GM12878 (cell line): ENCODE results near the gene CRYAB. TPM values are rescaled to one million over a fixed set of nuclear protein-coding genes. Genes with fewer than 3 reads are reported as not detected.

Experiments
- ATAC-seq: fragments of 200-7000 bp; cut with Tn5 transposase; 3 replicates; pipeline ENCODE4 v1.9.1; 2020; ENCODE audit warnings: mild to moderate bottlenecking, moderate library complexity
- BruUV-seq: library from RNA; stranded (reverse); fragments of 400-500 nt; replicated peaks from 2 replicates; lab custom pipeline; 2021; lab: Mats Ljungman, UMichigan
- CTCF ChIA-PET: fragments of 300-600 bp; sonication (Branson Sonifier 250); formaldehyde crosslinking; extraction: SDS; loops from one replicate; lab custom pipeline; 2021; ENCODE audit warnings: inconsistent platforms; lab: Yijun Ruan, JAX
- POLR2A ChIA-PET: fragments of 350-600 bp; formaldehyde crosslinking; extraction: SDS; loops from one replicate; lab custom pipeline; 2021; ENCODE audit warnings: inconsistent platforms; lab: Charles Lee
- RAD21 ChIA-PET: fragments of 300-600 bp; sonication (Branson Sonifier 250); formaldehyde crosslinking; loops from one replicate; lab custom pipeline; 2023; ENCODE audit warnings: antibody characterized with exemption; ENCODE audit not compliant: unreplicated experiment; lab: Charles Lee
- SMC1A ChIA-PET: fragments of 300-600 bp; sonication (Branson Sonifier 250); formaldehyde crosslinking; loops from one replicate; lab custom pipeline; 2023; ENCODE audit not compliant: unreplicated experiment, uncharacterized antibody; lab: Charles Lee
- DNase-seq: peaks from one replicate; pipeline ENCODE4 v3.0.0-alpha.2; 2011; ENCODE audit warnings: low read depth, low spot score
- FAIRE-seq: peaks from 3 replicates; lab custom pipeline; 2011; peaks lifted over from hg19 to GRCh38; lab: Jason Lieb, UNC
- H2AFZ ChIP-seq: 2 replicates; pipeline ENCODE4 v1.6.0; 2011; ENCODE audit warnings: low read depth, low read length, control low read depth; ENCODE audit not compliant: control insufficient read depth
- H3K27ac ChIP-seq: 2 replicates; pipeline ENCODE4 v1.5.1; 2011; ENCODE audit warnings: control low read depth; ENCODE audit not compliant: control insufficient read depth, insufficient read depth
- H3K27me3 ChIP-seq, 2 experiments: replicated peaks in 1 of 2; 2 replicates each; pipeline versions ENCODE4 v1.6.0 to v1.6.1; 2011; ENCODE audit warnings: low read length in 1 of 2; ENCODE audit not compliant: control insufficient read depth in 2 of 2, insufficient read depth in 2 of 2
- H3K36me3 ChIP-seq, 2 experiments: 2 replicates each; pipeline ENCODE4 v1.5.1; 2011; ENCODE audit warnings: low read length in 1 of 2; ENCODE audit not compliant: control insufficient read depth in 2 of 2, insufficient read depth in 2 of 2
- H3K4me1 ChIP-seq: 2 replicates; pipeline ENCODE4 v1.6.1; 2011; ENCODE audit warnings: mild to moderate bottlenecking, low read length, moderate library complexity, mixed read lengths; ENCODE audit not compliant: control insufficient read depth, insufficient read depth
- H3K4me2 ChIP-seq: 2 replicates; pipeline ENCODE4 v1.6.0; 2011; ENCODE audit warnings: control low read depth; ENCODE audit not compliant: control insufficient read depth, insufficient read depth
- H3K4me3 ChIP-seq: fragments of 200-600 bp; sonication (generic); 2 replicates; pipeline ENCODE4 v1.5.1; 2016
- H3K79me2 ChIP-seq: 2 replicates; pipeline ENCODE4 v1.6.0; 2011; ENCODE audit warnings: low read length; ENCODE audit not compliant: control insufficient read depth, insufficient read depth
- H3K9ac ChIP-seq: 2 replicates; pipeline ENCODE4 v1.8.0; 2011; ENCODE audit warnings: low read length, control low read depth, mixed read lengths; ENCODE audit not compliant: control insufficient read depth, insufficient read depth
- H3K9me3 ChIP-seq: replicated peaks from 3 replicates; pipeline ENCODE4 v1.5.1; 2011; ENCODE audit warnings: mild to moderate bottlenecking, low read length; ENCODE audit not compliant: control insufficient read depth, insufficient read depth
- H4K20me1 ChIP-seq: 2 replicates; pipeline ENCODE4 v1.6.0; 2011; ENCODE audit not compliant: control insufficient read depth, insufficient read depth
- ATF7 ChIP-seq: fragments of 450-650 bp; IDR thresholded peaks from 2 replicates; pipeline ENCODE4 v1.6.1; 2016; ENCODE audit warnings: low read depth, mild to moderate bottlenecking
- CBX5 ChIP-seq: sonication (generic); IDR thresholded peaks from 2 replicates; pipeline ENCODE4 v1.6.1; 2016; ENCODE audit warnings: low read depth, moderate library complexity, mild to moderate bottlenecking, inconsistent platforms
- HDAC2 ChIP-seq: fragments of 200-600 bp; sonication (generic); IDR thresholded peaks from 2 replicates; pipeline ENCODE4 v1.6.1; 2017
- MTA2 ChIP-seq: fragments of 450-650 bp; IDR thresholded peaks from 2 replicates; pipeline ENCODE4 v1.6.1; 2016; ENCODE audit warnings: low read depth, mild to moderate bottlenecking, moderate library complexity
- RBBP5 ChIP-seq: fragments of 200-600 bp; sonication (generic); conservative IDR thresholded peaks from 2 replicates; pipeline ENCODE4 v1.6.1; 2016
- RELA ChIP-seq: fragments of 450-650 bp; IDR thresholded peaks from 2 replicates; pipeline ENCODE4 v1.8.0; 2014; ENCODE audit warnings: borderline replicate concordance; ENCODE audit not compliant: partially characterized antibody
- SMC3 ChIP-seq: IDR thresholded peaks from 2 replicates; pipeline ENCODE4 v1.6.1; 2011; ENCODE audit warnings: low read length, improper control_type of control experiment, borderline replicate concordance
- SUZ12 ChIP-seq: fragments of 200-600 bp; sonication (generic); IDR thresholded peaks from one replicate; pipeline ENCODE4 v1.6.1; 2018; ENCODE audit warnings: antibody characterized with exemption, mild to moderate bottlenecking; ENCODE audit not compliant: unreplicated experiment
- TARDBP ChIP-seq: IDR thresholded peaks from 2 replicates; pipeline ENCODE4 v1.6.1; 2016; ENCODE audit warnings: borderline replicate concordance
- ZNF24 ChIP-seq: fragments of 450-650 bp; IDR thresholded peaks from 2 replicates; pipeline ENCODE4 v1.6.1; 2017; ENCODE audit warnings: antibody characterized with exemption, mild to moderate bottlenecking
- WGBS: methylation state at CpG from one replicate; pipeline ENCODE4 v1.1.6; 2016; ENCODE audit warnings: low lambda C conversion rate; ENCODE audit not compliant: insufficient replicate concordance, insufficient coverage; ENCODE audit errors: missing lambda C conversion rate; 5-methylcytosine and 5-hydroxymethylcytosine counted together
- in situ Hi-C: fragments of 300-500 bp; cut with MboI; formaldehyde crosslinking; loops from 9 replicates; pipeline ENCODE4 v1.14.3; 2018; ENCODE audit warnings: mixed read lengths
- intact Hi-C: fragments of 100-400 bp; cut with micrococcal nuclease; formaldehyde crosslinking; loops from one replicate; pipeline ENCODE4 v1.14.2; 2022; ENCODE audit not compliant: unreplicated experiment
- polyA plus RNA-seq, 11 experiments: library from polyadenylated mRNA; depleted of rRNA in 4 of 11; unstranded in 6 of 11; stranded (reverse) in 5 of 11; fragments of >200 nt; fragmentation: Nextera tagmentation in 4 of 11; fragmentation: Illumina TruSeq in 1 of 11; extraction: Ambion mirVana in 4 of 11; extraction: Trizol in 1 of 11; gene quantifications; 1 replicate in 1 of 11; 2 replicates in 10 of 11; pipeline versions ENCODE4 v1.2.1 to v1.2.3, GENCODE V29; 2011 to 2016; ENCODE audit warnings: inconsistent platforms in 2 of 11, missing spikeins in 2 of 11, low read depth in 1 of 11
- total RNA-seq, 4 experiments: library from RNA; depleted of rRNA in 3 of 4; stranded (reverse); fragments of >200 nt in 3 of 4; fragmentation: Illumina TruSeq in 1 of 4; extraction: Trizol in 1 of 4; gene quantifications; 2 replicates each; pipeline versions ENCODE4 v1.2.1 to v1.2.3, GENCODE V29; 2013 to 2021
- TF ChIP-seq, protein P1 (sequence below): fragments of 450-650 bp; IDR thresholded peaks from 2 replicates; pipeline ENCODE4 v1.6.1; 2016; ENCODE audit warnings: mild to moderate bottlenecking, moderate library complexity, borderline replicate concordance
- TF ChIP-seq, protein P2 (sequence below): fragments of 150-350 bp; IDR thresholded peaks from 2 replicates; pipeline ENCODE4 v1.6.1; 2016; ENCODE audit warnings: low read depth, low read length
- TF ChIP-seq, protein P3 (sequence below): IDR thresholded peaks from 2 replicates; pipeline ENCODE4 v1.6.1; 2012; ENCODE audit warnings: low read length, inconsistent platforms
- TF ChIP-seq, protein P4 (sequence below): fragments of 450-650 bp; IDR thresholded peaks from 2 replicates; pipeline ENCODE4 v1.6.1; 2017; ENCODE audit warnings: mild to moderate bottlenecking

CRYAB gene
- total and polyA plus RNA-seq, 10 of the 15 experiments (the other 5 are each of a cell fraction or from before 2014, with no cell fraction given): 0.72 to 1.0 TPM; not detected in 8

DNA sequence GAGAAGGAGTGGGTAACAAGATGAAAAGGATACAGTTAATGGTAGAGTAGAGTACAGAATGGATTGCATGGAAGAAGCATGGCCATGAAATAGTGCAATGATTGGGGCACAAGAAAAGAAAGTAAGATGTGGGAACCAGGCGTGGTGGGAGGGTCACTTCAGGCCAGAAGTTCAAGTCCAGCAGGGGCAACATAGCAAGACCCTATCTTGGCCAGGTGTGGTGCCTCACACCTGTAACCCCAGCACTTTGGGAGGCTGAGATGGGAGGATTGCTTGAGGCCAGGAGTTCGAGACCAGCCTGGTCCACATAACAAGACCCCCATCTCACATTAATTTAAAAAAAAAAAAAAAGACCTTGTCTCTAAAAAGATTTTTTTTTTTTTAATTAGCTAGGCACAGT is 5.7 kb upstream of the CRYAB start:
- ChIA-PET SMC1A (no interaction called here), RAD21 (no interaction called here), CTCF (no interaction called here), POLR2A (no interaction called here)
- H3K4me2 ChIP-seq: no peak overlapping the region
- 0% methylated on average over 2 of the region's 2 CpGs for WGBS
- intact Hi-C loops: no loop called here
- FAIRE-seq (no peak), ATAC-seq (no peak), DNase-seq (no peak)
- no peak overlapping the region for H2AFZ ChIP-seq
- no peaks in the 10 kb centered on the region for H3K9me3 ChIP-seq
- no TSS peak for BruUV-seq
- H3K27ac ChIP-seq: no peak overlapping the region
- no peaks in the 10 kb centered on the region for H3K79me2 ChIP-seq
- H4K20me1 ChIP-seq: no peaks in the 10 kb centered on the region
- no peaks in the 10 kb centered on the region for H3K36me3 ChIP-seq
- no peaks in the 10 kb centered on the region; a peak in 2 of 4 replicates for H3K27me3 ChIP-seq
- in situ Hi-C loops: no loop called here
- H3K4me3 ChIP-seq: no peak overlapping the region
- no peaks in the 10 kb centered on the region for H3K4me1 ChIP-seq
- H3K9ac ChIP-seq: no peak overlapping the region
- TF ChIP-seq SUZ12 (no peak), ATF7 (no peak), HDAC2 (no peak), RELA (no peak), CBX5 (no peak), SMC3 (no peak), RBBP5 (no peak), MTA2 (no peak), TARDBP (no peak), ZNF24 (no peak)
- TF ChIP-seq, protein P1, sequence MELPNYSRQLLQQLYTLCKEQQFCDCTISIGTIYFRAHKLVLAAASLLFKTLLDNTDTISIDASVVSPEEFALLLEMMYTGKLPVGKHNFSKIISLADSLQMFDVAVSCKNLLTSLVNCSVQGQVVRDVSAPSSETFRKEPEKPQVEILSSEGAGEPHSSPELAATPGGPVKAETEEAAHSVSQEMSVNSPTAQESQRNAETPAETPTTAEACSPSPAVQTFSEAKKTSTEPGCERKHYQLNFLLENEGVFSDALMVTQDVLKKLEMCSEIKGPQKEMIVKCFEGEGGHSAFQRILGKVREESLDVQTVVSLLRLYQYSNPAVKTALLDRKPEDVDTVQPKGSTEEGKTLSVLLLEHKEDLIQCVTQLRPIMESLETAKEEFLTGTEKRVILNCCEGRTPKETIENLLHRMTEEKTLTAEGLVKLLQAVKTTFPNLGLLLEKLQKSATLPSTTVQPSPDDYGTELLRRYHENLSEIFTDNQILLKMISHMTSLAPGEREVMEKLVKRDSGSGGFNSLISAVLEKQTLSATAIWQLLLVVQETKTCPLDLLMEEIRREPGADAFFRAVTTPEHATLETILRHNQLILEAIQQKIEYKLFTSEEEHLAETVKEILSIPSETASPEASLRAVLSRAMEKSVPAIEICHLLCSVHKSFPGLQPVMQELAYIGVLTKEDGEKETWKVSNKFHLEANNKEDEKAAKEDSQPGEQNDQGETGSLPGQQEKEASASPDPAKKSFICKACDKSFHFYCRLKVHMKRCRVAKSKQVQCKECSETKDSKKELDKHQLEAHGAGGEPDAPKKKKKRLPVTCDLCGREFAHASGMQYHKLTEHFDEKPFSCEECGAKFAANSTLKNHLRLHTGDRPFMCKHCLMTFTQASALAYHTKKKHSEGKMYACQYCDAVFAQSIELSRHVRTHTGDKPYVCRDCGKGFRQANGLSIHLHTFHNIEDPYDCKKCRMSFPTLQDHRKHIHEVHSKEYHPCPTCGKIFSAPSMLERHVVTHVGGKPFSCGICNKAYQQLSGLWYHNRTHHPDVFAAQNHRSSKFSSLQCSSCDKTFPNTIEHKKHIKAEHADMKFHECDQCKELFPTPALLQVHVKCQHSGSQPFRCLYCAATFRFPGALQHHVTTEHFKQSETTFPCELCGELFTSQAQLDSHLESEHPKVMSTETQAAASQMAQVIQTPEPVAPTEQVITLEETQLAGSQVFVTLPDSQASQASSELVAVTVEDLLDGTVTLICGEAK: no peak
- TF ChIP-seq, protein P2, sequence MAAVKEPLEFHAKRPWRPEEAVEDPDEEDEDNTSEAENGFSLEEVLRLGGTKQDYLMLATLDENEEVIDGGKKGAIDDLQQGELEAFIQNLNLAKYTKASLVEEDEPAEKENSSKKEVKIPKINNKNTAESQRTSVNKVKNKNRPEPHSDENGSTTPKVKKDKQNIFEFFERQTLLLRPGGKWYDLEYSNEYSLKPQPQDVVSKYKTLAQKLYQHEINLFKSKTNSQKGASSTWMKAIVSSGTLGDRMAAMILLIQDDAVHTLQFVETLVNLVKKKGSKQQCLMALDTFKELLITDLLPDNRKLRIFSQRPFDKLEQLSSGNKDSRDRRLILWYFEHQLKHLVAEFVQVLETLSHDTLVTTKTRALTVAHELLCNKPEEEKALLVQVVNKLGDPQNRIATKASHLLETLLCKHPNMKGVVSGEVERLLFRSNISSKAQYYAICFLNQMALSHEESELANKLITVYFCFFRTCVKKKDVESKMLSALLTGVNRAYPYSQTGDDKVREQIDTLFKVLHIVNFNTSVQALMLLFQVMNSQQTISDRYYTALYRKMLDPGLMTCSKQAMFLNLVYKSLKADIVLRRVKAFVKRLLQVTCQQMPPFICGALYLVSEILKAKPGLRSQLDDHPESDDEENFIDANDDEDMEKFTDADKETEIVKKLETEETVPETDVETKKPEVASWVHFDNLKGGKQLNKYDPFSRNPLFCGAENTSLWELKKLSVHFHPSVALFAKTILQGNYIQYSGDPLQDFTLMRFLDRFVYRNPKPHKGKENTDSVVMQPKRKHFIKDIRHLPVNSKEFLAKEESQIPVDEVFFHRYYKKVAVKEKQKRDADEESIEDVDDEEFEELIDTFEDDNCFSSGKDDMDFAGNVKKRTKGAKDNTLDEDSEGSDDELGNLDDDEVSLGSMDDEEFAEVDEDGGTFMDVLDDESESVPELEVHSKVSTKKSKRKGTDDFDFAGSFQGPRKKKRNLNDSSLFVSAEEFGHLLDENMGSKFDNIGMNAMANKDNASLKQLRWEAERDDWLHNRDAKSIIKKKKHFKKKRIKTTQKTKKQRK: no peak
- TF ChIP-seq, protein P3, sequence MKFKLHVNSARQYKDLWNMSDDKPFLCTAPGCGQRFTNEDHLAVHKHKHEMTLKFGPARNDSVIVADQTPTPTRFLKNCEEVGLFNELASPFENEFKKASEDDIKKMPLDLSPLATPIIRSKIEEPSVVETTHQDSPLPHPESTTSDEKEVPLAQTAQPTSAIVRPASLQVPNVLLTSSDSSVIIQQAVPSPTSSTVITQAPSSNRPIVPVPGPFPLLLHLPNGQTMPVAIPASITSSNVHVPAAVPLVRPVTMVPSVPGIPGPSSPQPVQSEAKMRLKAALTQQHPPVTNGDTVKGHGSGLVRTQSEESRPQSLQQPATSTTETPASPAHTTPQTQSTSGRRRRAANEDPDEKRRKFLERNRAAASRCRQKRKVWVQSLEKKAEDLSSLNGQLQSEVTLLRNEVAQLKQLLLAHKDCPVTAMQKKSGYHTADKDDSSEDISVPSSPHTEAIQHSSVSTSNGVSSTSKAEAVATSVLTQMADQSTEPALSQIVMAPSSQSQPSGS: no peak
- TF ChIP-seq, protein P4, sequence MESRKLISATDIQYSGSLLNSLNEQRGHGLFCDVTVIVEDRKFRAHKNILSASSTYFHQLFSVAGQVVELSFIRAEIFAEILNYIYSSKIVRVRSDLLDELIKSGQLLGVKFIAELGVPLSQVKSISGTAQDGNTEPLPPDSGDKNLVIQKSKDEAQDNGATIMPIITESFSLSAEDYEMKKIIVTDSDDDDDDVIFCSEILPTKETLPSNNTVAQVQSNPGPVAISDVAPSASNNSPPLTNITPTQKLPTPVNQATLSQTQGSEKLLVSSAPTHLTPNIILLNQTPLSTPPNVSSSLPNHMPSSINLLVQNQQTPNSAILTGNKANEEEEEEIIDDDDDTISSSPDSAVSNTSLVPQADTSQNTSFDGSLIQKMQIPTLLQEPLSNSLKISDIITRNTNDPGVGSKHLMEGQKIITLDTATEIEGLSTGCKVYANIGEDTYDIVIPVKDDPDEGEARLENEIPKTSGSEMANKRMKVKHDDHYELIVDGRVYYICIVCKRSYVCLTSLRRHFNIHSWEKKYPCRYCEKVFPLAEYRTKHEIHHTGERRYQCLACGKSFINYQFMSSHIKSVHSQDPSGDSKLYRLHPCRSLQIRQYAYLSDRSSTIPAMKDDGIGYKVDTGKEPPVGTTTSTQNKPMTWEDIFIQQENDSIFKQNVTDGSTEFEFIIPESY: no peak
